Gastroesophageal sphincter (tissue), 3 donors: ENCODE results near the gene CILP.

Source experiments
- POLR2A ChIP-seq, 2 donors: fragments of 450-650 bp; IDR thresholded peaks; one replicate each; pipeline ENCODE4 v1.6.1; 2017; ENCODE audit warnings: antibody characterized with exemption in 2 of 2, mild to moderate bottlenecking in 2 of 2, moderate library complexity in 1 of 2
- TF ChIP-seq, protein P1 (sequence below), 4 experiments: fragments of 200-600 bp in 2 of 4; fragments of 450-650 bp in 2 of 4; sonication (generic) in 1 of 4; IDR thresholded peaks; one replicate each; pipeline ENCODE4 v1.5.1; 2017 to 2019; ENCODE audit warnings: antibody characterized with exemption in 4 of 4, mild to moderate bottlenecking in 2 of 4, moderate library complexity in 2 of 4

- TF ChIP-seq, protein P1, sequence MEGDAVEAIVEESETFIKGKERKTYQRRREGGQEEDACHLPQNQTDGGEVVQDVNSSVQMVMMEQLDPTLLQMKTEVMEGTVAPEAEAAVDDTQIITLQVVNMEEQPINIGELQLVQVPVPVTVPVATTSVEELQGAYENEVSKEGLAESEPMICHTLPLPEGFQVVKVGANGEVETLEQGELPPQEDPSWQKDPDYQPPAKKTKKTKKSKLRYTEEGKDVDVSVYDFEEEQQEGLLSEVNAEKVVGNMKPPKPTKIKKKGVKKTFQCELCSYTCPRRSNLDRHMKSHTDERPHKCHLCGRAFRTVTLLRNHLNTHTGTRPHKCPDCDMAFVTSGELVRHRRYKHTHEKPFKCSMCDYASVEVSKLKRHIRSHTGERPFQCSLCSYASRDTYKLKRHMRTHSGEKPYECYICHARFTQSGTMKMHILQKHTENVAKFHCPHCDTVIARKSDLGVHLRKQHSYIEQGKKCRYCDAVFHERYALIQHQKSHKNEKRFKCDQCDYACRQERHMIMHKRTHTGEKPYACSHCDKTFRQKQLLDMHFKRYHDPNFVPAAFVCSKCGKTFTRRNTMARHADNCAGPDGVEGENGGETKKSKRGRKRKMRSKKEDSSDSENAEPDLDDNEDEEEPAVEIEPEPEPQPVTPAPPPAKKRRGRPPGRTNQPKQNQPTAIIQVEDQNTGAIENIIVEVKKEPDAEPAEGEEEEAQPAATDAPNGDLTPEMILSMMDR (IDR thresholded peaks at IDR 0.05): no peak
- no peak for TF ChIP-seq POLR2A (IDR thresholded peaks at IDR 0.05)
Observed at GRCh38 chr15:65259367-65259797, 48.1 kb upstream of the CILP start.
